B cell (primary cell): ENCODE results near the gene FOXO1. TPM values are rescaled to one million over a fixed set of nuclear protein-coding genes. Genes with fewer than 3 reads are reported as not detected.

ENCODE experiments used
- ATAC-seq: fragments of 200-7000 bp; cut with Tn5 transposase; one replicate; pipeline ENCODE4 v1.10.0; 2021; ENCODE audit warnings: low read depth, mild to moderate bottlenecking, moderate number of reproducible peaks, moderate library complexity
- CTCF ChIA-PET: fragments of 350-600 bp; sonication (Branson Sonifier 250); formaldehyde crosslinking; loops from one replicate; lab custom pipeline; 2021; ENCODE audit warnings: antibody characterized with exemption, inconsistent platforms; lab: Charles Lee
- POLR2A ChIA-PET: fragments of 350-600 bp; sonication (Branson Sonifier 250); formaldehyde crosslinking; loops from one replicate; lab custom pipeline; 2021; ENCODE audit warnings: antibody characterized with exemption; lab: Charles Lee
- DNase-seq: peaks from one replicate; pipeline ENCODE4 v3.0.0; 2013
- H2AFZ ChIP-seq: 2 replicates; pipeline ENCODE4 v1.6.1; 2012; ENCODE audit warnings: mild to moderate bottlenecking, low read depth, low read length; ENCODE audit not compliant: insufficient read depth, poor library complexity, severe bottlenecking
- H3K27ac ChIP-seq, 2 donors: 1 replicate in 1 of 2; 2 replicates in 1 of 2; pipeline ENCODE4 v1.5.1; 2012 to 2013; ENCODE audit warnings: low read length in 2 of 2, mild to moderate bottlenecking in 2 of 2, moderate library complexity in 1 of 2
- H3K27me3 ChIP-seq, 4 experiments: fragments of 200-600 bp in 1 of 4; sonication (generic) in 1 of 4; replicated peaks in 1 of 4; 1 replicate in 2 of 4; 2 replicates in 2 of 4; pipeline versions ENCODE4 v1.6.1 to v1.7.0; 2013 to 2016; ENCODE audit warnings: low read length in 3 of 4, mild to moderate bottlenecking in 2 of 4, mixed read lengths in 1 of 4, moderate library complexity in 1 of 4; ENCODE audit not compliant: insufficient read depth in 4 of 4, control insufficient read depth in 3 of 4; ENCODE audit errors: control extremely low read depth in 1 of 4
- H3K36me3 ChIP-seq, 2 experiments: replicated peaks in 1 of 2; 1 replicate in 1 of 2; 2 replicates in 1 of 2; pipeline versions ENCODE4 v1.6.1 to v1.7.1; 2013; ENCODE audit warnings: low read length in 1 of 2; ENCODE audit not compliant: insufficient read depth in 2 of 2, control insufficient read depth in 1 of 2; ENCODE audit errors: control extremely low read depth in 1 of 2, extremely low read depth in 1 of 2
- H3K4me1 ChIP-seq, 2 donors: fragments of 200-600 bp in 1 of 2; sonication (generic) in 1 of 2; 1 replicate in 1 of 2; 2 replicates in 1 of 2; pipeline versions ENCODE4 v1.5.1 to v1.6.1; 2013 to 2017; ENCODE audit warnings: low read length in 2 of 2; ENCODE audit not compliant: control insufficient read depth in 2 of 2, insufficient read depth in 2 of 2
- H3K4me2 ChIP-seq: replicated peaks from 2 replicates; pipeline ENCODE3; 2012; ENCODE audit warnings: mild to moderate bottlenecking, low read depth, low read length; ENCODE audit not compliant: poor library complexity, severe bottlenecking
- H3K4me3 ChIP-seq, 5 experiments: fragments of 200-600 bp in 1 of 5; sonication (generic) in 1 of 5; 1 replicate in 3 of 5; 2 replicates in 2 of 5; pipeline versions ENCODE4 v1.5.1 to v1.7.0; 2011 to 2016; ENCODE audit warnings: low read length in 4 of 5, mild to moderate bottlenecking in 4 of 5, low read depth in 2 of 5, control low read depth in 1 of 5, moderate library complexity in 1 of 5; ENCODE audit not compliant: insufficient read depth in 1 of 5; ENCODE audit errors: control extremely low read depth in 1 of 5, extremely low read depth in 1 of 5
- H3K79me2 ChIP-seq: fragments of 200-600 bp; sonication (generic); one replicate; pipeline ENCODE4 v1.6.0; 2016; ENCODE audit warnings: low read length; ENCODE audit not compliant: control insufficient read depth, insufficient read depth
- H3K9ac ChIP-seq: fragments of 200-600 bp; sonication (generic); 2 replicates; pipeline ENCODE4 v1.6.1; 2017; ENCODE audit warnings: mild to moderate bottlenecking, low read length, moderate library complexity
- H3K9me3 ChIP-seq, 3 donors: one replicate each; pipeline versions ENCODE4 v1.6.1 to v1.7.1; 2013; ENCODE audit warnings: low read length in 2 of 3; ENCODE audit not compliant: control insufficient read depth in 2 of 3, insufficient read depth in 1 of 3; ENCODE audit errors: control extremely low read depth in 1 of 3
- H4K20me1 ChIP-seq: 2 replicates; pipeline ENCODE4 v1.6.0; 2012; ENCODE audit warnings: mild to moderate bottlenecking, low read length; ENCODE audit not compliant: insufficient read depth, control insufficient read depth, poor library complexity, severe bottlenecking
- H3K27ac Mint-ChIP-seq: one replicate; pipeline ENCODE4 v1.8.0; 2021; ENCODE audit warnings: mixed read lengths
- H3K27me3 Mint-ChIP-seq: one replicate; pipeline ENCODE4 v1.8.0; 2021; ENCODE audit warnings: mixed read lengths
- H3K4me1 Mint-ChIP-seq: one replicate; pipeline ENCODE4 v1.8.0; 2021; ENCODE audit warnings: mixed read lengths
- H3K4me3 Mint-ChIP-seq: one replicate; pipeline ENCODE4 v1.8.0; 2021; ENCODE audit warnings: mixed read lengths
- H3K9me3 Mint-ChIP-seq: one replicate; pipeline ENCODE4 v1.8.0; 2022; ENCODE audit warnings: mixed read lengths; ENCODE audit not compliant: insufficient read depth
- CTCF ChIP-seq: fragments of 200-600 bp; IDR thresholded peaks from one replicate; pipeline ENCODE4 v1.8.0; 2022; ENCODE audit warnings: antibody characterized with exemption, mild to moderate bottlenecking
- EZH2 ChIP-seq: IDR thresholded peaks from 2 replicates; pipeline ENCODE4 v1.6.1; 2012; ENCODE audit warnings: borderline replicate concordance, low read depth, mild to moderate bottlenecking, moderate library complexity, low read length; ENCODE audit not compliant: insufficient read depth, poor library complexity, severe bottlenecking
- WGBS: methylation state at CpG from one replicate; pipeline ENCODE4 v1.1.5; 2013; ENCODE audit warnings: missing lambda C conversion rate; ENCODE audit not compliant: insufficient coverage; 5-methylcytosine and 5-hydroxymethylcytosine counted together
- intact Hi-C: fragments of 100-400 bp; cut with micrococcal nuclease; formaldehyde crosslinking; loops from one replicate; pipeline ENCODE4 v1.10.0; 2022
- polyA plus RNA-seq: library from polyadenylated mRNA; depleted of rRNA; stranded (reverse); fragments of >200 nt; gene quantifications from 2 replicates; pipeline ENCODE4 v1.2.3, GENCODE V29; 2012
- total RNA-seq, 2 donors: library from RNA; stranded (reverse); fragments of 120-200 nt in 1 of 2; gene quantifications; 1 replicate in 1 of 2; 2 replicates in 1 of 2; pipeline versions ENCODE4 v1.2.3 to v1.2.4, GENCODE V29; 2013 to 2022

The FOXO1 gene
- total and polyA plus RNA-seq, 2 donors (not counting 1 experiment from before 2014, with no cell fraction given) = 22.8 to 77.9 TPM

GRCh38 chr13:40595693-40596092 lies 70.7 kb downstream of the FOXO1 start:
- Histone ChIP-seq H3K9ac (peak overlapping the region; percentile 10), H3K79me2 (peaks cover 100% of the 10 kb centered on the region), H3K36me3 (no peaks in the 10 kb centered on the region), H3K4me3 (no peak overlapping the region), H3K27me3 (no peaks in the 10 kb centered on the region), H4K20me1 (peaks cover 40% of the 10 kb centered on the region), H2AFZ (no peak overlapping the region), H3K27ac (peak overlapping the region; percentile 42 to 85), H3K4me2 (peak overlapping the region; percentile 43), H3K4me1 (peaks cover 98 to 100% of the 10 kb centered on the region in 2 donors), H3K9me3 (no peaks in the 10 kb centered on the region)
- POLR2A ChIA-PET = no interaction called here
- no peak for TF ChIP-seq EZH2
- no peak for TF ChIP-seq CTCF
- DNase-seq (no peak), ATAC-seq (no peak)
- no CpG with 5 or more reads among the region's 3 CpGs for WGBS
- Mint-ChIP-seq H3K27ac (peak overlapping the region; percentile 62), H3K4me3 (peak overlapping the region; percentile 30), H3K27me3 (no peaks in the 10 kb centered on the region), H3K9me3 (no peaks in the 10 kb centered on the region), H3K4me1 (peaks cover 94% of the 10 kb centered on the region)
- CTCF ChIA-PET = interaction anchor here (0.9 kb wide), 1 partner anchor 526 kb away, joined by 3 read pairs; no protein-coding TSS in a partner anchor
- intact Hi-C loops = loop anchor here (2.0 kb wide), 1 partner anchor 15 kb away; no protein-coding TSS in a partner anchor

- Histone ChIP-seq H3K27me3 (no peaks in the 10 kb centered on the region), H2AFZ (no peak overlapping the region), H3K79me2 (peaks cover 99% of the 10 kb centered on the region), H3K4me1 (peaks cover 97 to 100% of the 10 kb centered on the region in 2 donors), H4K20me1 (peaks cover 14% of the 10 kb centered on the region), H3K9me3 (no peaks in the 10 kb centered on the region), H3K4me2 (peak overlapping the region; percentile 77), H3K4me3 (no peak overlapping the region), H3K9ac (peak overlapping the region; percentile 5), H3K36me3 (no peaks in the 10 kb centered on the region), H3K27ac (peak overlapping the region; percentile 85 to 95)
- ChIA-PET POLR2A (no interaction called here), CTCF (interaction anchor here (0.7 to 2.1 kb wide), 6 partner anchors 10 to 649 kb away, joined by 3 to 8 read pairs (median 3); no protein-coding TSS in a partner anchor)
- Mint-ChIP-seq H3K27ac (peak overlapping the region; percentile 71), H3K27me3 (no peaks in the 10 kb centered on the region), H3K4me3 (peak overlapping the region; percentile 44), H3K4me1 (peaks cover 92% of the 10 kb centered on the region), H3K9me3 (no peaks in the 10 kb centered on the region)
- intact Hi-C loops = no loop called here
- no peak for TF ChIP-seq CTCF
- no peak for TF ChIP-seq EZH2
- DNase-seq (no peak), ATAC-seq (no peak)
- 100% methylated on average over 1 of the region's 1 CpG for WGBS
Measured at GRCh38 chr13:40592035-40592434, 74.4 kb downstream of the FOXO1 start.
